ENCODE measurements around the gene SPTBN1. TPM values are rescaled to one million over a fixed set of nuclear protein-coding genes. Genes with fewer than 3 reads are reported as not detected.

Gene SPTBN1
- total RNA-seq, 1 donor from 2014 or later = 70.3 TPM

DNA sequence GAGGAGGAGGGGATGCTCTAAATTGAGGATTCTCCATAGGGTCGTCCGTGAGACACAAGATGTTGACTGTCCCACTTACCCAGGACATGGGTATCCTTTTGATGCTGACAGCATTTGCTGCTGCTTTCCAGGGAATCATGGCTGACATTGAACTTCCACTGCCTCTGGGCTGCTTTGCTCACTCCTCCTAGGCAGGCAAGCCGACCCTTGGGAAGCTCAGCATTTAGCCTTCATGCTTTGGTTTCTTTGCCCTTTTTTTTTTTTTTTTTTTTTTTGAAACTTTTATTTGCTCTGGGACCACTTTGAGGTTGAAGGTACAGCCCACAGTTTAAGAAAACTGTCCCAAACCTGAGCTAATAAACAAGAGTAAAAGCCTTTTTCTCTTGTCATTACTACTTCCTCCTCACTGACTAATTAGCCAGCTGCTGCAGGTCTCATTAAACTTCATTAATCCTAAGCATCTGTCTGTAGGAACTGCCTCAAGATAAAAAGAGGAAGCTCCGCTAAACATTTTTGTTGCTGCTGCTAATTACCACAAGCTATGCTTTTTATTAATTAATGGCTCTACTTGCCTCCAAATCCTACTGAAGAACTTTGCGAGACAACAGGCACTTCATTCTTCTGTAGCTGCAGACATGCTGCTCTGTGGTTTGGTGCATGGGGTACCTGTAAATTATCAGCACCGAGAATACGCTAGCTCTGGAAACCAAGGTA lies 125.4 kb downstream of the SPTBN1 start:
- peaks cover 11% of the 10 kb centered on the region for H3K36me3 Mint-ChIP-seq (ENCODE audit: low read depth)
- intact Hi-C loops (cut with micrococcal nuclease) = no loop called here
- DNase-seq (ENCODE audit: low spot score) = no peak
- no peaks in the 10 kb centered on the region for H3K27me3 Mint-ChIP-seq (ENCODE audit: low read depth)
- H3K4me1 Mint-ChIP-seq (ENCODE audit: low read depth) = peaks cover 86% of the 10 kb centered on the region
- H3K4me3 Mint-ChIP-seq (ENCODE audit: low read depth) = peak overlapping the region; percentile 73
- no peaks in the 10 kb centered on the region for H3K9me3 Mint-ChIP-seq
- H3K27ac Mint-ChIP-seq = peak overlapping the region; percentile 83

DNA sequence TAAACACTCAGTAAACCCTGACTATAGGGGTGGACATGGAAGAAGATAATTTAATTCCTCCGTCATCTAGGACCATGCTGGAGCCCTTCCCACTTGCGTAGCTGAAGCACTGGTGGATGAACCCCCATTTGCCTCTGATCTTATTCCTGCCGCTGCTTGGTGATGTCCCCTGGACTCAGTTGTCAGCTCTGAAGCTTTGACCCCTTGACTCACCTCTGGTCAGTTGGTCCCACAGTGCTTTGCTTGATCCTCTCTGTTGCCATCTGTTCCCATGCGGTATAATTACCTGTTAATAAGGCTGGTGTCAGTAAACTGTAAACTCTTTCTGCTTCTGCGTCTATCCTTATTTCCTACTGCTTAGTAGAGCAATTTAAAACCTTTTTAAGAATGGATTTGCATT lies 126.9 kb downstream of the SPTBN1 start:
- Mint-ChIP-seq H3K4me3 (ENCODE audit: low read depth) (peak overlapping the region; percentile 9), H3K27ac (peak overlapping the region; percentile 57), H3K4me1 (ENCODE audit: low read depth) (peaks cover 85% of the 10 kb centered on the region), H3K36me3 (ENCODE audit: low read depth) (peaks cover 9% of the 10 kb centered on the region), H3K27me3 (ENCODE audit: low read depth) (no peaks in the 10 kb centered on the region), H3K9me3 (no peaks in the 10 kb centered on the region)
- intact Hi-C loops (cut with micrococcal nuclease) = no loop called here
- DNase-seq (ENCODE audit: low spot score) = no peak

DNA sequence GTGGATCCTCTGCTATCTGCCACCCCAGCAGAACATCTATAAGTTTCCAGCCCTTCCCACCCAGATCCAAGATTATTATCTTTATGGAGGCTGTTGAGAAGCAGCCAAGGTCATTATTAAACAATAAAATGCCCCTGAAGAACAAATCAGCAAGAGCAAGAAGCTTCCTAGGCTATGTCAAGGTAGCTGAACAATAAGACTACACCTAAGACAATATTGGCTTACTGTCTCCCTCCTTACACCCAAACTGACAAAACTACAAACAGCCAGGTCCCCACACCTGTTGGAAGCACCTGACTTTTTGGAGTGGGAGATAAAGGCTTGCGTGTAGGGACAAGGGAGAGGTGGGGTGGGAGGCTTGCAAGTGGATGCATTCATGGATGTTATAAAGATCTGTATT lies 128.5 kb downstream of the SPTBN1 start:
- H3K36me3 Mint-ChIP-seq (ENCODE audit: low read depth) = peaks cover 16% of the 10 kb centered on the region
- no peak overlapping the region for H3K4me3 Mint-ChIP-seq (ENCODE audit: low read depth)
- no peak overlapping the region for H3K27ac Mint-ChIP-seq
- H3K9me3 Mint-ChIP-seq = no peaks in the 10 kb centered on the region
- intact Hi-C loops (cut with micrococcal nuclease) = no loop called here
- H3K4me1 Mint-ChIP-seq (ENCODE audit: low read depth) = peaks cover 82% of the 10 kb centered on the region
- no peak for DNase-seq (ENCODE audit: low spot score)
- H3K27me3 Mint-ChIP-seq (ENCODE audit: low read depth) = no peaks in the 10 kb centered on the region

DNA sequence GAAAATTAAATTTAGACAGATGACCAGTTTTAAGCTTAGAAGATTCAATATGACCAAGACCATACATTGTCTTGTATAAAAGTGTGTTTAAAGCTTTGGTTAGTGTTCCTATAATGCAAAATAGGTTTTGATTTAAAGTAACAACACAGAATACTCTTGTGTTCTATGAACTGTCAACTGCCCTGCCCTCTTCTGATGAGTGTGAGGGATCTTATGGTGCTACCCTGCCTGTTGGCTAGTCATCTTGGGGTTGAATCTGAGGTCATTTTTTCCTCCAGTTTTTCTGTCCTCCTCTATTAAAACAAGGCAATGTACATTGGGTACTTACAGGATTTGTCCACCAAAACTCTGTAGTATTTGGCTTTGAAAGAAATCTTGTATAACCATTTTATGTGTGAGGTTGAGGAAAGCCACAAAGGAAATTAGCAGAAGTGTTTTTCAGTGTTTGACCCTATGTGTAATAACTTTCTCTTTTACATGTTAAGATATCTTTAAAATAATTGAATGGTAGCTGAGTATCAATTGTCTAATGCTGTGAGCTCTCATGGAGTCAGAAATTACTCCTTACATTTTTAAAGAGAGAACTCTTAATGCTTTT lies 129.1 kb downstream of the SPTBN1 start:
- H3K36me3 Mint-ChIP-seq (ENCODE audit: low read depth) = peaks cover 16% of the 10 kb centered on the region
- no peak for DNase-seq (ENCODE audit: low spot score)
- no peak overlapping the region for H3K27ac Mint-ChIP-seq
- peaks cover 77% of the 10 kb centered on the region for H3K4me1 Mint-ChIP-seq (ENCODE audit: low read depth)
- intact Hi-C loops (cut with micrococcal nuclease) = no loop called here
- no peaks in the 10 kb centered on the region for H3K27me3 Mint-ChIP-seq (ENCODE audit: low read depth)
- peak overlapping the region; percentile 40 for H3K4me3 Mint-ChIP-seq (ENCODE audit: low read depth)
- no peaks in the 10 kb centered on the region for H3K9me3 Mint-ChIP-seq

DNA sequence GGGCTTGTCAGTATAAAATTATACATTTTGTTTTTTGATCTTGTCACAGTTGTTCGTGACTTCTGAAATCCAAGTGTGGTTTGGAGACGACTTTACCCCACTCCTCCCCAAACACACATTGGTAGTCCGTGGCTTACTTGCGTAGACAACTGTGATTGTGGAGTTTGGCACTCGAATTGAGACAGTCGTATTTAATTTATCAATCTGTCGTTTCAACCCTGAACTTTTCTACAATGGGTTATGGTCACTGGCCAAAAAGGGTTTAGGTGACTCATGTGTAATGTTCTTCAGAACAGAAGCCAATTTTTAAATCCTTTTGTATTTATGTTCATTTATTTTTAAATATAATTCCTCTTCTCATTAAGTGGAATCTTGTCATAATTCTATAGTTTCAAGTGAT lies 129.9 kb downstream of the SPTBN1 start:
- Mint-ChIP-seq H3K9me3 (no peaks in the 10 kb centered on the region), H3K36me3 (ENCODE audit: low read depth) (peaks cover 16% of the 10 kb centered on the region), H3K4me3 (ENCODE audit: low read depth) (peak overlapping the region; percentile 56), H3K27ac (peak overlapping the region; percentile 55), H3K27me3 (ENCODE audit: low read depth) (no peaks in the 10 kb centered on the region), H3K4me1 (ENCODE audit: low read depth) (peaks cover 82% of the 10 kb centered on the region)
- intact Hi-C loops (cut with micrococcal nuclease) = no loop called here
- DNase-seq (ENCODE audit: low spot score) = no peak

DNA sequence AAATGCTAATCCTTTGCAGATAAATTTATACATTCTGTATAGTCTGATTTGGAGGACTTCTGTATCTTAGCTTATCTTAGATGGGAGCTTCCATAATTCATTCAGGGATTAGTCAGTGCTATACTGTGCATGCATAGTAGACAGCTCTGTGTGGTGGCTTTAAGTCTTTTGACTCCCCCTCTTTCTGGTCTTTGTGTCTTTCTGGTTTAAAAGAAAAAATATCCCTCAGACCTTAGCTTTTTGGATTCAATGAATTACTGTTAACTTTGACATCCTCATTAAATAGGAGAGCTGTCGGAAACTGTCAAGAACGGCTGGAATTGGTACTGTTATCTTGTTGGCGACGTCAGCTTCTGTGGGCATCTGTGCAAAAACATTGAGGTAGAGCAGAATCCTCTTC lies 130.4 kb downstream of the SPTBN1 start:
- intact Hi-C loops (cut with micrococcal nuclease) = no loop called here
- H3K9me3 Mint-ChIP-seq = no peaks in the 10 kb centered on the region
- peaks cover 16% of the 10 kb centered on the region for H3K36me3 Mint-ChIP-seq (ENCODE audit: low read depth)
- no peak for DNase-seq (ENCODE audit: low spot score)
- no peak overlapping the region for H3K4me3 Mint-ChIP-seq (ENCODE audit: low read depth)
- peak overlapping the region; percentile 18 for H3K27ac Mint-ChIP-seq
- no peaks in the 10 kb centered on the region for H3K27me3 Mint-ChIP-seq (ENCODE audit: low read depth)
- H3K4me1 Mint-ChIP-seq (ENCODE audit: low read depth) = peaks cover 85% of the 10 kb centered on the region

DNA sequence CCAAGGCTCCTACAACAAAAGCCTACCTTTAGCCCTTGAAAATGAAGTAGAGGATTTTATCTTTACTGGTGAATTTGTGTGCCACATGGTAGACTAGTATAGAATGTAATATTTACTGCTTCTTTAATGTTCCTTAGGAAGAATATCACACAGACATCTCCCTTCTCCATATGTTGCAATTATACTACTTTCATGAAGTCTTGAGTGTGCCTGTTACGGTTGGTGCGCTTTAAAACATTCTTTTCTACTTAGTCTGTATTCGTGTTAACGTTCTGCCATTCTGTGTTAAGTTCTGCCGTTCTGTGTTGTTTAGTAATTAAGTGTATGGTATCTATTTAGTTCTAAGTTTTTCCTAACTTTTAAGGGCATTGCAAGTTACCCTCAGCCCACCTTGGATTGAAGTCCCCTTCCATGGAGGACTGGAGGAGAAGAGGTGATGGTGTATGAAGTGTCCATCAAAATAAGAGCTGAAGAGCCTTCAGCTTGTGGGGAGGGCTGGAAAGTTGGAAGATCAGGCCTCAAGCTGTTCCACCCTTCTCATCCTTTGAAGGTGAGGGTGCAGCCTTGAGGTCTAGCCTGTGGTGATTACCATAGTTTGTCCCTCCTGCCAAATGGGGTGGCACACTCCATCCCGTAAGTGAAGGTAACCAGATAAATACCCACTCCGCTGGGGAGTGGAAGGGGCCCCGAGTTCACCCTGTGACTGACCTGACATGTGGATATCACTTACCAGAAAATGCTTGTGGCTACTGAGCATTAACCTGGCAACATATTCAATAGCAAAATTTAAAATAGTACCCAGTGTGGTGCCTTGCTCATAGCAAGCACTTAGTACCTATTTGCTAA lies 131.3 kb downstream of the SPTBN1 start:
- H3K4me1 Mint-ChIP-seq (ENCODE audit: low read depth) = peaks cover 79% of the 10 kb centered on the region
- no peaks in the 10 kb centered on the region for H3K9me3 Mint-ChIP-seq
- H3K4me3 Mint-ChIP-seq (ENCODE audit: low read depth) = no peak overlapping the region
- H3K27me3 Mint-ChIP-seq (ENCODE audit: low read depth) = no peaks in the 10 kb centered on the region
- intact Hi-C loops (cut with micrococcal nuclease) = loop anchor here (2.0 kb wide), 1 partner anchor 15 kb away; no protein-coding TSS in a partner anchor
- H3K27ac Mint-ChIP-seq = peak overlapping the region; percentile 59
- DNase-seq (ENCODE audit: low spot score) = no peak
- H3K36me3 Mint-ChIP-seq (ENCODE audit: low read depth) = peaks cover 13% of the 10 kb centered on the region

DNA sequence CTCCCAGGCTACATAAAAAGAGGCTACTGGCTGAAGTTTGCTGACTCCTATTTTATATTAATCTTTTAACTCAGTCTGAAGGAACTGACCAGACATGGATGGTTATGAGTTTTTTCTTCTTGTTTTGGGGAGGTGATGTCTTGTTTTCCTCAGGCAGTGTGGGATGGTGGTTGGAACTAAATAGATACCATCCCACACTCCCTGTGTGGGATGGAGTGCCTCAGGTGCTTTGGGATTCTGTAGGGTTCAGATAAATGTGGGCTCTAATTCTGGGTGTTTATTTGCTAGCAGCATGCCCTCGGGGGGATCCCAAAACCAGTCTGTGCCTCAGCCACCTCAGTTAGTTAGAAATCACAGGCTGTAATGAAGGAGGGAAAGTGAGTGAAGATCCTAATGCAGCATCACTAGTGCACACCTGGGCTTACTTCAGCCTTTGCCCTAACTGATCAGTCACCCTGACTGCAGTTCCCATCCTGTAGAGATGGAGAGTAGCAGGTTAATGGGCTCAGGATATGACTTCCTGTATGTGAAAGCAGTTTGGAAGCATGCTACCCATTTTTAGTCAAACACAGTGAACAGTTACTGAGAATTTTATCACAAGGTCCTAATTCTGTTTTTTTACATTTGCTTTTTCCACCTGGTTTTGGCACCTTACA lies 132.2 kb downstream of the SPTBN1 start:
- Mint-ChIP-seq H3K4me1 (ENCODE audit: low read depth) (peaks cover 79% of the 10 kb centered on the region), H3K36me3 (ENCODE audit: low read depth) (peaks cover 12% of the 10 kb centered on the region), H3K27ac (peak overlapping the region; percentile 74), H3K4me3 (ENCODE audit: low read depth) (no peak overlapping the region), H3K9me3 (no peaks in the 10 kb centered on the region), H3K27me3 (ENCODE audit: low read depth) (no peaks in the 10 kb centered on the region)
- DNase-seq (ENCODE audit: low spot score) = no peak
- intact Hi-C loops (cut with micrococcal nuclease) = loop anchor here (2.0 kb wide), 1 partner anchor 14 kb away; no protein-coding TSS in a partner anchor

DNA sequence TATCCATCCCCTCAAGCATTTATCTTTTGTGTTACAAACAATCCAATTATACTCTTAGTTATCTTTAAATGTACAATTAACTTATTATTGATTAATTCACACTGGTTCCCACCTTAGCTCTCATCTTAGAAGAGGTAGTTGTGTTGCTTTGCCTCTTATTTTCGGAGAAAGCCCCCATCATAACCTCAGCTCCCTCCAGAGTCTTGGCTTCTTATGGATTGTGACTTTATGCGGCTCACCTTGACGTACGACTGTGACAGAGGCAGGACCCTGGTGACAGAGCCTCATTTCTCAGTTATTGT lies 132.9 kb downstream of the SPTBN1 start:
- no peak for DNase-seq (ENCODE audit: low spot score)
- no peaks in the 10 kb centered on the region for H3K27me3 Mint-ChIP-seq (ENCODE audit: low read depth)
- peaks cover 75% of the 10 kb centered on the region for H3K4me1 Mint-ChIP-seq (ENCODE audit: low read depth)
- intact Hi-C loops (cut with micrococcal nuclease) = loop anchor here (1.0 to 2.0 kb wide), 3 partner anchors 9 to 14 kb away; no protein-coding TSS in a partner anchor
- H3K9me3 Mint-ChIP-seq = no peaks in the 10 kb centered on the region
- H3K4me3 Mint-ChIP-seq (ENCODE audit: low read depth) = peak overlapping the region; percentile 62
- peaks cover 15% of the 10 kb centered on the region for H3K36me3 Mint-ChIP-seq (ENCODE audit: low read depth)
- H3K27ac Mint-ChIP-seq = peak overlapping the region; percentile 93

DNA sequence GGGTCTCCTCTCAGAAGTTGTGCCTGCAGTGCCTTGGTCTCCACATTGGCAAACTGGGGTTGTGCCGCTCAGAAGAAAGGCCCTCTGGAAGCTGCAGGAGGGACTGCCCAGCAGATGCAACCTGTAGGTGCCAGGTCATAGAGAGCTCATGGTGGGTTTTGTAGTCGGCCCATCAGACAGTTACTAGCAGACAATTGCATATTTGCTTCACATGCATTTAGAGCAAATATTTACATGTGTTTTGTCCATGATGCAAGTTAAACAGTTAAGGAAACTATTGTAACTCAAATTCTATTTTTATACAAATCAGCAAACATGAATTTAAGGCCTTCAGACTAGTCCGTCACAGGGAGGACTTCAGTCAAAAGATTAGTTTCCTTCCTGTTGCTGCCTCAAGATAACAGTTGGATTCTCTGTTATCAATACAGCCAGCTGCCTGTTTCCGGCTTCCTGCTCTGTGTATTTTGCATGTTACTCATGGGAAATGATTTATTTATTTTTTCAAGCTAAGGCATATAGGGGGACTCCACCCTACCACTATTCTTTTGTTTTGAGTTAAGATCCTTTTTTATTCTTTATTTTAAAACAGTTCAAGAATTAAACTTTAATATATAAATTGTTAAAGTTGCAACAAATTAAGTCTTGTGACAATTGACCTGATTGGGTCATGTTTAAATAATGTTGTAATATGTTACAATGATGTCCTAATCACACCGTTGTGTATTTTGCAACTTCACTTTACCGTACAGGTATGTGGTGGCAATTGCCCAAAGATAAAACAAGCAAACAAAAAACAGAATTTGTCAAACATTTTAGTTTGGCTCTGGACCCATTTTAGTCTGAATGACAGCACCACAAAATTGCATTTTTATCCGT lies 133.5 kb downstream of the SPTBN1 start:
- DNase-seq (ENCODE audit: low spot score) = no peak
- Mint-ChIP-seq H3K9me3 (no peaks in the 10 kb centered on the region), H3K4me1 (ENCODE audit: low read depth) (peaks cover 70% of the 10 kb centered on the region)

DNA sequence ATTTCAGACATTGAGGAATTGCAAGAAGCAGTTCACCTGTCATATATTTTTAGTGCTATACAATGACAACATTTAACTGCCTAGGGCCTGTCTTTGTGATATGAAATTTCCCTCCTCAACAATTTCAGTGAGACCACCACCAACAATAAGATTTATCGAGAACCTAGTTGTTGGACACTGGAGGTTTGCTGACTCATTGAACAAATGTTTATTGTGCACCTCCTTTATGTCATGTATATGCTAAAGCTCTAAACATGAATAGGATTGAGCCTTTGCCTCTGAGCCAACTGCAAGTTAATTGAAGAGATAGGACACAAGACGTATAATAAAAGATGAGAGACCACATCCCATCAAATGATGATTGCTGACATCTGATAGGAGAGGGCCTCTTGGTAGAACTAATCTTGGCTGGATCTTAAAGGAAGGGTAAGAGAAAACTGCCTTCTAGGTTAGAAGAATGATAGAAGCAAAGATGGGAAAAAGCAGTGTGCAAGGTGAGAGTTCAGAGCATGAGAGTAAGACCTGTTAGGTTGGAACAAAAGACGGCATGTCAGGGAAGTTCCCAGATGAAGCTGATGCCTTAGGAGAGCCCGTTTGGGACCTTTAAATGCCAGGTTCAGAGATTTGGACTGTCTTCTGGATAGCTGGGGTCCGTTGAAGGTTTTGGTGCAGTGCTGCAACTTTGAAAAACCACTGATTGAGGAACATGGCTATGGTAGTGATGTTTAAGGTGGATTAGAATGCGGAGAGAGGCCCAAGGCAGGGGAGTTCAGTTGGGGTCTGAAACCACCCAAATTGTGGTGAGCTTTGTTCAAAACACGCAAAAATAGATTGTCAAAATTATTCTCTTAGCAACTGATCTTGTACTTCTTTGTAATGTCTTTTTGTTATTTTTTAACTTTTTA lies 134.3 kb downstream of the SPTBN1 start:
- peaks cover 20% of the 10 kb centered on the region for H3K36me3 Mint-ChIP-seq (ENCODE audit: low read depth)
- H3K27ac Mint-ChIP-seq = peak overlapping the region; percentile 83
- peak overlapping the region; percentile 3 for H3K4me3 Mint-ChIP-seq (ENCODE audit: low read depth)
- intact Hi-C loops (cut with micrococcal nuclease) = no loop called here
- no peaks in the 10 kb centered on the region for H3K9me3 Mint-ChIP-seq
- no peaks in the 10 kb centered on the region for H3K27me3 Mint-ChIP-seq (ENCODE audit: low read depth)
- peaks cover 71% of the 10 kb centered on the region for H3K4me1 Mint-ChIP-seq (ENCODE audit: low read depth)
- no peak for DNase-seq (ENCODE audit: low spot score)

More for the DNA sequence above, 133.5 kb downstream of the SPTBN1 start:
- Mint-ChIP-seq H3K27ac (peak overlapping the region; percentile 93), H3K36me3 (ENCODE audit: low read depth) (peaks cover 15% of the 10 kb centered on the region), H3K27me3 (ENCODE audit: low read depth) (no peaks in the 10 kb centered on the region), H3K4me3 (ENCODE audit: low read depth) (peak overlapping the region; percentile 62)
- intact Hi-C loops (cut with micrococcal nuclease) = loop anchor here (1.0 to 2.0 kb wide), 3 partner anchors 9 to 14 kb away; no protein-coding TSS in a partner anchor

Measured in activated T-helper 2 cell treated with anti-CD3 and anti-CD28 coated beads, Interferon-gamma antibody, Interleukin-2, Interleukin-4, amounts not matched to agents 10 μg/mL and 5 μg/mL and 100 μg/mL, durations not matched to agents 14 hours and 24 hours and 36 hours (primary cell).